ENCODE data around the gene MEGF11.
A peak's percentile ranks its signal among the peaks of the same experiment; 100 is the strongest.

The MEGF11 gene

GRCh38 chr15:66288551-66289185 lies 35.1 kb upstream of the MEGF11 start:
- H3K4me2 ChIP-seq (ENCODE audit: low read length) = no peak overlapping the region
- TF ChIP-seq EZH2phosphoT487 (IDR thresholded peaks at IDR 0.05; ENCODE audit: low read depth) (no peak), CTCF (IDR thresholded peaks at IDR 0.05; ENCODE audit: low read depth, low read length) (no peak)

GRCh38 chr15:66288093-66288492 lies 34.5 kb upstream of the MEGF11 start:
- Histone ChIP-seq H3K9ac (ENCODE audit: low read length) (no peak overlapping the region), H3K27me3 (ENCODE audit: low read depth, low read length) (no peaks in the 10 kb centered on the region), H3K4me1 (ENCODE audit: low read length) (peaks cover 9% of the 10 kb centered on the region), H3K36me3 (replicated peaks; ENCODE audit: low read depth, low read length) (no peaks in the 10 kb centered on the region), H2AFZ (ENCODE audit: low read depth, low read length) (no peak overlapping the region), H3K9me3 (ENCODE audit: insufficient read depth, low read length) (no peaks in the 10 kb centered on the region), H3K4me3 (ENCODE audit: low read length) (no peak overlapping the region), H3K27ac (ENCODE audit: low read length) (no peak overlapping the region), H4K20me1 (ENCODE audit: insufficient read depth, low read length) (no peaks in the 10 kb centered on the region), H3K79me2 (ENCODE audit: low read length) (no peaks in the 10 kb centered on the region; the same call in 1 of the 2 replicates), H3K4me2 (ENCODE audit: low read length) (no peak overlapping the region)
- TF ChIP-seq CTCF (IDR thresholded peaks at IDR 0.05; ENCODE audit: low read depth, low read length) (no peak), EZH2phosphoT487 (IDR thresholded peaks at IDR 0.05; ENCODE audit: low read depth) (no peak)

More at GRCh38 chr15:66288551-66289185, 35.1 kb upstream of the MEGF11 start:
- Histone ChIP-seq H3K27ac (ENCODE audit: low read length) (no peak overlapping the region), H3K9me3 (ENCODE audit: insufficient read depth, low read length) (no peaks in the 10 kb centered on the region), H2AFZ (ENCODE audit: low read depth, low read length) (no peak overlapping the region), H3K4me3 (ENCODE audit: low read length) (no peak overlapping the region), H3K4me1 (ENCODE audit: low read length) (peaks cover 9% of the 10 kb centered on the region), H3K79me2 (ENCODE audit: low read length) (peaks cover under 1% of the 10 kb centered on the region; the same call in 1 of the 2 replicates), H3K9ac (ENCODE audit: low read length) (no peak overlapping the region), H3K36me3 (replicated peaks; ENCODE audit: low read depth, low read length) (no peaks in the 10 kb centered on the region), H4K20me1 (ENCODE audit: insufficient read depth, low read length) (no peaks in the 10 kb centered on the region), H3K27me3 (ENCODE audit: low read depth, low read length) (no peaks in the 10 kb centered on the region)

- H3K4me3 ChIP-seq (ENCODE audit: low read length) = no peak overlapping the region
- H3K36me3 ChIP-seq (replicated peaks; ENCODE audit: low read depth, low read length) = no peaks in the 10 kb centered on the region
- H3K4me1 ChIP-seq (ENCODE audit: low read length) = peaks cover 7% of the 10 kb centered on the region
- H4K20me1 ChIP-seq (ENCODE audit: insufficient read depth, low read length) = no peaks in the 10 kb centered on the region
- TF ChIP-seq CTCF (IDR thresholded peaks at IDR 0.05; ENCODE audit: low read depth, low read length) (peak; percentile 51), EZH2phosphoT487 (IDR thresholded peaks at IDR 0.05; ENCODE audit: low read depth) (no peak)
- H3K27me3 ChIP-seq (ENCODE audit: low read depth, low read length) = no peaks in the 10 kb centered on the region
- no peak overlapping the region for H2AFZ ChIP-seq (ENCODE audit: low read depth, low read length)
- no peaks in the 10 kb centered on the region for H3K79me2 ChIP-seq (ENCODE audit: low read length)
- no peaks in the 10 kb centered on the region for H3K9me3 ChIP-seq (ENCODE audit: insufficient read depth, low read length)
- no peak overlapping the region for H3K9ac ChIP-seq (ENCODE audit: low read length)
- peak overlapping the region; percentile 28; the same call in 1 of the 2 replicates for H3K4me2 ChIP-seq (ENCODE audit: low read length)
- H3K27ac ChIP-seq (ENCODE audit: low read length) = no peak overlapping the region
These were observed 34.0 kb upstream of the MEGF11 start for GRCh38 chr15:66287461-66288057.

GRCh38 chr15:66285533-66286280 lies 32.2 kb upstream of the MEGF11 start:
- Histone ChIP-seq H4K20me1 (ENCODE audit: insufficient read depth, low read length) (no peaks in the 10 kb centered on the region), H3K4me2 (ENCODE audit: low read length) (no peak overlapping the region), H3K4me3 (ENCODE audit: low read length) (no peak overlapping the region), H3K9ac (ENCODE audit: low read length) (no peak overlapping the region), H3K9me3 (ENCODE audit: insufficient read depth, low read length) (no peaks in the 10 kb centered on the region), H3K79me2 (ENCODE audit: low read length) (no peaks in the 10 kb centered on the region), H3K27me3 (ENCODE audit: low read depth, low read length) (peaks cover 9% of the 10 kb centered on the region), H2AFZ (ENCODE audit: low read depth, low read length) (no peak overlapping the region), H3K4me1 (ENCODE audit: low read length) (peaks cover 2% of the 10 kb centered on the region; the same call in 1 of the 2 replicates), H3K36me3 (replicated peaks; ENCODE audit: low read depth, low read length) (no peaks in the 10 kb centered on the region), H3K27ac (ENCODE audit: low read length) (no peak overlapping the region)
- TF ChIP-seq EZH2phosphoT487 (IDR thresholded peaks at IDR 0.05; ENCODE audit: low read depth) (no peak), CTCF (IDR thresholded peaks at IDR 0.05; ENCODE audit: low read depth, low read length) (no peak)

All from OCI-LY3 (cell line).